HEK293 (cell line): ENCODE measurements around the gene APRT.

Experiments used
- MEIS1 ChIP-seq: sonication (generic); formaldehyde crosslinking; IDR thresholded peaks from 2 replicates; pipeline ENCODE4 v1.8.1; 2022; ENCODE audit warnings: missing genetic modification reagents, mild to moderate bottlenecking, borderline replicate concordance
- PRDM1 ChIP-seq: fragments of 450-650 bp; formaldehyde crosslinking; IDR thresholded peaks from 2 replicates; pipeline ENCODE4; 2016; ENCODE audit warnings: missing biosample characterization, missing genetic modification characterization
- SP3 ChIP-seq: fragments of 450-650 bp; formaldehyde crosslinking; IDR thresholded peaks from 2 replicates; pipeline ENCODE4 v1.5.1; 2016; ENCODE audit warnings: missing biosample characterization, missing genetic modification characterization
- ZBTB20 ChIP-seq: fragments of 450-650 bp; formaldehyde crosslinking; IDR thresholded peaks from 2 replicates; pipeline ENCODE4 v1.5.1; 2016; ENCODE audit warnings: missing biosample characterization, missing genetic modification characterization
- ZNF114 ChIP-seq: fragments of 450-650 bp; formaldehyde crosslinking; IDR thresholded peaks from 2 replicates; pipeline ENCODE4 v1.5.0; 2017; ENCODE audit warnings: missing biosample characterization, missing genetic modification characterization
- ZNF138 ChIP-seq: fragments of 450-650 bp; formaldehyde crosslinking; IDR thresholded peaks from 2 replicates; pipeline ENCODE4 v1.5.1; 2016; ENCODE audit warnings: missing biosample characterization, missing genetic modification characterization, borderline replicate concordance
- ZNF292 ChIP-seq: fragments of 450-650 bp; formaldehyde crosslinking; IDR thresholded peaks from 2 replicates; pipeline ENCODE4 v1.5.1; 2016; ENCODE audit warnings: low read depth, missing biosample characterization, missing genetic modification characterization, borderline replicate concordance
- ZNF302 ChIP-seq: fragments of 450-650 bp; formaldehyde crosslinking; IDR thresholded peaks from 2 replicates; pipeline ENCODE4 v1.5.1; 2016; ENCODE audit warnings: missing biosample characterization, missing genetic modification characterization, low read depth
- ZNF433 ChIP-seq: fragments of 450-650 bp; formaldehyde crosslinking; IDR thresholded peaks from 2 replicates; pipeline ENCODE4 v1.5.1; 2016; ENCODE audit warnings: missing biosample characterization, missing genetic modification characterization, low read depth
- ZNF529 ChIP-seq: fragments of 450-650 bp; formaldehyde crosslinking; IDR thresholded peaks from 2 replicates; pipeline ENCODE4 v1.5.1; 2017; ENCODE audit warnings: missing genetic modification characterization, missing biosample characterization; ENCODE audit not compliant: insufficient replicate concordance
- ZNF549 ChIP-seq: fragments of 450-650 bp; IDR thresholded peaks from 2 replicates; pipeline ENCODE4 v1.5.1; 2018; ENCODE audit warnings: missing biosample characterization, missing genetic modification characterization, mild to moderate bottlenecking, inconsistent platforms, moderate library complexity
- ZNF555 ChIP-seq: fragments of 450-650 bp; formaldehyde crosslinking; conservative IDR thresholded peaks from 2 replicates; pipeline ENCODE4 v1.5.1; 2017; ENCODE audit warnings: missing biosample characterization, mild to moderate bottlenecking, missing genetic modification characterization, inconsistent platforms
- ZNF558 ChIP-seq: fragments of 450-650 bp; formaldehyde crosslinking; IDR thresholded peaks from 2 replicates; pipeline ENCODE4 v1.5.1; 2016; ENCODE audit warnings: missing biosample characterization, missing genetic modification characterization
- ZNF624 ChIP-seq: fragments of 450-650 bp; formaldehyde crosslinking; IDR thresholded peaks from 2 replicates; pipeline ENCODE4 v1.5.1; 2017; ENCODE audit warnings: missing biosample characterization, missing genetic modification characterization
- ZNF629 ChIP-seq: fragments of 450-650 bp; formaldehyde crosslinking; IDR thresholded peaks from 2 replicates; pipeline ENCODE4 v1.5.1; 2017; ENCODE audit warnings: missing biosample characterization, missing genetic modification characterization
- ZNF701 ChIP-seq: fragments of 450-650 bp; formaldehyde crosslinking; IDR thresholded peaks from 2 replicates; pipeline ENCODE4 v1.5.1; 2016; ENCODE audit warnings: missing biosample characterization, missing genetic modification characterization
- ZNF707 ChIP-seq: fragments of 450-650 bp; formaldehyde crosslinking; IDR thresholded peaks from 2 replicates; pipeline ENCODE4 v1.5.1; 2016; ENCODE audit warnings: missing biosample characterization, missing genetic modification characterization
- ZNF843 ChIP-seq: fragments of 450-650 bp; formaldehyde crosslinking; IDR thresholded peaks from 2 replicates; pipeline ENCODE4 v1.5.1; 2016; ENCODE audit warnings: missing biosample characterization, missing genetic modification characterization
- ZSCAN16 ChIP-seq: fragments of 450-650 bp; formaldehyde crosslinking; IDR thresholded peaks from 2 replicates; pipeline ENCODE4 v1.5.1; 2016; ENCODE audit warnings: missing biosample characterization, missing genetic modification characterization
- ZXDB ChIP-seq: fragments of 450-650 bp; formaldehyde crosslinking; IDR thresholded peaks from 2 replicates; pipeline ENCODE4 v1.5.1; 2016; ENCODE audit warnings: missing biosample characterization, missing genetic modification characterization
- TF ChIP-seq, protein P1 (sequence below): fragments of 450-650 bp; formaldehyde crosslinking; IDR thresholded peaks from 2 replicates; pipeline ENCODE4 v1.5.1; 2016; ENCODE audit warnings: missing biosample characterization, missing genetic modification characterization, borderline replicate concordance
- TF ChIP-seq, protein P2 (sequence below): fragments of 450-650 bp; IDR thresholded peaks from 2 replicates; pipeline ENCODE4 v1.5.1; 2018; ENCODE audit warnings: missing biosample characterization, mild to moderate bottlenecking, missing genetic modification characterization
- TF ChIP-seq, protein P3 (sequence below): fragments of 450-650 bp; formaldehyde crosslinking; IDR thresholded peaks from 2 replicates; pipeline ENCODE4 v1.5.1; 2017; ENCODE audit warnings: missing biosample characterization, missing genetic modification characterization
- TF ChIP-seq, protein P4 (sequence below): fragments of 450-650 bp; formaldehyde crosslinking; IDR thresholded peaks from 2 replicates; pipeline ENCODE4 v1.5.1; 2016; ENCODE audit warnings: missing biosample characterization, missing genetic modification characterization
- TF ChIP-seq, protein P5 (sequence below): fragments of 450-650 bp; formaldehyde crosslinking; IDR thresholded peaks from 2 replicates; pipeline ENCODE4 v1.5.1; 2017; ENCODE audit warnings: missing biosample characterization, missing genetic modification characterization

Gene APRT

DNA sequence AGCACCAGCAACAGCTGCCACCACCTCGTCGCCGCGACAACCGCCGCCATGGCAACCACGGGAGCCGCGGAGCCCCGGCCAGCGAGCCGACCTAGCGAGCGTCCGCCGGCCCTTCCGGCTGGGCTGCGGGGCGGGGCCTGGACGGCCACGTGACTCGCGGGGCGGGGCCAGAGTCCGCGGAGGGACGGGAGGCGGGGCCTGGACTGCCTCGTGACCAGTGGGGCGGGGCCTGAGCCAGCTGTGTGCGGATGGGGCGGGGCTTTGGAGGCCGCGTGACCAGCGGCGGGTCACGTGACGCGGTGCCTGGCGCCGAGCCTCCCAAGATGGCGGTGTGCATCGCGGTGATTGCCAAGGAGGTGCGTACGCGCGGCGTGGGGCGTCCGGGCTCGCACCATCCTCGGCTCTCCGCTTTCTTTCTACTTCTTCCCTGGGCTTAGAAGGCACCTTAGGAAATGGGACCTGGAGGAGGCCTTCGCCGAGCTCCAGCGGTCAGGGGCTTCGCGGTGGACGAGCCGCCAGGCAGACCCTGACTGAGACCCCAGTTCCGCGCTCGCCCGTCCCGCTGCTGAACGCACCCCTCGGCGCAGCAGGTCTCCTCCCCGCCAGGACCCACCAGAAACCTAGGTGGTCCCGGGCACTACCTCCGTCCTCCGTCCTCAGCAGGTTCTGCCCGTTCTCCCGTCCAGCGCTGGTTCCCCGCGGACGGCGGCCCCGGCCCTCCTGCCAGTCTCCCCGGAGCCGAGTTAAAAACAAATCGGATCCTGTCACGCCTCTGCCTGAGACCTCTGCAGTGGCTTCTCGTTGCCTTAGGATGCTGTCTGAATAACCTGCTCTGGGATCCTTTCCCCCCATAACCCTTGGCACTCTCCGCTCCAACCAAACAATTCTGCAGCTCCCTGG lies 45.4 kb upstream of the APRT start, which contains the start of the genes GALNS and TRAPPC2L (continued):
- TF ChIP-seq, protein P1, sequence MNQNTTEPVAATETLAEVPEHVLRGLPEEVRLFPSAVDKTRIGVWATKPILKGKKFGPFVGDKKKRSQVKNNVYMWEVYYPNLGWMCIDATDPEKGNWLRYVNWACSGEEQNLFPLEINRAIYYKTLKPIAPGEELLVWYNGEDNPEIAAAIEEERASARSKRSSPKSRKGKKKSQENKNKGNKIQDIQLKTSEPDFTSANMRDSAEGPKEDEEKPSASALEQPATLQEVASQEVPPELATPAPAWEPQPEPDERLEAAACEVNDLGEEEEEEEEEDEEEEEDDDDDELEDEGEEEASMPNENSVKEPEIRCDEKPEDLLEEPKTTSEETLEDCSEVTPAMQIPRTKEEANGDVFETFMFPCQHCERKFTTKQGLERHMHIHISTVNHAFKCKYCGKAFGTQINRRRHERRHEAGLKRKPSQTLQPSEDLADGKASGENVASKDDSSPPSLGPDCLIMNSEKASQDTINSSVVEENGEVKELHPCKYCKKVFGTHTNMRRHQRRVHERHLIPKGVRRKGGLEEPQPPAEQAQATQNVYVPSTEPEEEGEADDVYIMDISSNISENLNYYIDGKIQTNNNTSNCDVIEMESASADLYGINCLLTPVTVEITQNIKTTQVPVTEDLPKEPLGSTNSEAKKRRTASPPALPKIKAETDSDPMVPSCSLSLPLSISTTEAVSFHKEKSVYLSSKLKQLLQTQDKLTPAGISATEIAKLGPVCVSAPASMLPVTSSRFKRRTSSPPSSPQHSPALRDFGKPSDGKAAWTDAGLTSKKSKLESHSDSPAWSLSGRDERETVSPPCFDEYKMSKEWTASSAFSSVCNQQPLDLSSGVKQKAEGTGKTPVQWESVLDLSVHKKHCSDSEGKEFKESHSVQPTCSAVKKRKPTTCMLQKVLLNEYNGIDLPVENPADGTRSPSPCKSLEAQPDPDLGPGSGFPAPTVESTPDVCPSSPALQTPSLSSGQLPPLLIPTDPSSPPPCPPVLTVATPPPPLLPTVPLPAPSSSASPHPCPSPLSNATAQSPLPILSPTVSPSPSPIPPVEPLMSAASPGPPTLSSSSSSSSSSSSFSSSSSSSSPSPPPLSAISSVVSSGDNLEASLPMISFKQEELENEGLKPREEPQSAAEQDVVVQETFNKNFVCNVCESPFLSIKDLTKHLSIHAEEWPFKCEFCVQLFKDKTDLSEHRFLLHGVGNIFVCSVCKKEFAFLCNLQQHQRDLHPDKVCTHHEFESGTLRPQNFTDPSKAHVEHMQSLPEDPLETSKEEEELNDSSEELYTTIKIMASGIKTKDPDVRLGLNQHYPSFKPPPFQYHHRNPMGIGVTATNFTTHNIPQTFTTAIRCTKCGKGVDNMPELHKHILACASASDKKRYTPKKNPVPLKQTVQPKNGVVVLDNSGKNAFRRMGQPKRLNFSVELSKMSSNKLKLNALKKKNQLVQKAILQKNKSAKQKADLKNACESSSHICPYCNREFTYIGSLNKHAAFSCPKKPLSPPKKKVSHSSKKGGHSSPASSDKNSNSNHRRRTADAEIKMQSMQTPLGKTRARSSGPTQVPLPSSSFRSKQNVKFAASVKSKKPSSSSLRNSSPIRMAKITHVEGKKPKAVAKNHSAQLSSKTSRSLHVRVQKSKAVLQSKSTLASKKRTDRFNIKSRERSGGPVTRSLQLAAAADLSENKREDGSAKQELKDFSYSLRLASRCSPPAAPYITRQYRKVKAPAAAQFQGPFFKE: 0 out of 2 replicates have a peak, but pooled peaks have one; percentile 50
- TF ChIP-seq ZNF843: peak; percentile 30; the same call in 1 of the 2 replicates
- TF ChIP-seq ZNF707 (tag by site-specific recombination): no peak
- no peak for TF ChIP-seq MEIS1 (CRISPR knock-in tag)
- TF ChIP-seq ZSCAN16 (tag by site-specific recombination): no peak
- TF ChIP-seq ZNF292 (tag by site-specific recombination): no peak
- no peak for TF ChIP-seq ZBTB20 (tag by site-specific recombination)
- TF ChIP-seq ZXDB (tag by site-specific recombination): peak; percentile 60
- no peak for TF ChIP-seq ZNF701
- TF ChIP-seq ZNF433: no peak
- no peak for TF ChIP-seq ZNF529 (tag by site-specific recombination)
- TF ChIP-seq ZNF549 (tag by site-specific recombination): no peak
- no peak for TF ChIP-seq ZNF302 (tag by site-specific recombination)
- TF ChIP-seq ZNF555 (tag by site-specific recombination): no peak
- TF ChIP-seq, protein P2, sequence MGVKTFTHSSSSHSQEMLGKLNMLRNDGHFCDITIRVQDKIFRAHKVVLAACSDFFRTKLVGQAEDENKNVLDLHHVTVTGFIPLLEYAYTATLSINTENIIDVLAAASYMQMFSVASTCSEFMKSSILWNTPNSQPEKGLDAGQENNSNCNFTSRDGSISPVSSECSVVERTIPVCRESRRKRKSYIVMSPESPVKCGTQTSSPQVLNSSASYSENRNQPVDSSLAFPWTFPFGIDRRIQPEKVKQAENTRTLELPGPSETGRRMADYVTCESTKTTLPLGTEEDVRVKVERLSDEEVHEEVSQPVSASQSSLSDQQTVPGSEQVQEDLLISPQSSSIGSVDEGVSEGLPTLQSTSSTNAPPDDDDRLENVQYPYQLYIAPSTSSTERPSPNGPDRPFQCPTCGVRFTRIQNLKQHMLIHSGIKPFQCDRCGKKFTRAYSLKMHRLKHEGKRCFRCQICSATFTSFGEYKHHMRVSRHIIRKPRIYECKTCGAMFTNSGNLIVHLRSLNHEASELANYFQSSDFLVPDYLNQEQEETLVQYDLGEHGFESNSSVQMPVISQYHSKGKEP (tag by site-specific recombination): peak; percentile 18; the same call in 1 of the 2 replicates
- TF ChIP-seq ZNF629 (tag by site-specific recombination): 0 out of 2 replicates have a peak, but pooled peaks have one; percentile 14
- TF ChIP-seq PRDM1 (tag by site-specific recombination): no peak
- no peak for TF ChIP-seq ZNF624
- TF ChIP-seq SP3 (tag by site-specific recombination): peak; percentile 78
- TF ChIP-seq, protein P3, sequence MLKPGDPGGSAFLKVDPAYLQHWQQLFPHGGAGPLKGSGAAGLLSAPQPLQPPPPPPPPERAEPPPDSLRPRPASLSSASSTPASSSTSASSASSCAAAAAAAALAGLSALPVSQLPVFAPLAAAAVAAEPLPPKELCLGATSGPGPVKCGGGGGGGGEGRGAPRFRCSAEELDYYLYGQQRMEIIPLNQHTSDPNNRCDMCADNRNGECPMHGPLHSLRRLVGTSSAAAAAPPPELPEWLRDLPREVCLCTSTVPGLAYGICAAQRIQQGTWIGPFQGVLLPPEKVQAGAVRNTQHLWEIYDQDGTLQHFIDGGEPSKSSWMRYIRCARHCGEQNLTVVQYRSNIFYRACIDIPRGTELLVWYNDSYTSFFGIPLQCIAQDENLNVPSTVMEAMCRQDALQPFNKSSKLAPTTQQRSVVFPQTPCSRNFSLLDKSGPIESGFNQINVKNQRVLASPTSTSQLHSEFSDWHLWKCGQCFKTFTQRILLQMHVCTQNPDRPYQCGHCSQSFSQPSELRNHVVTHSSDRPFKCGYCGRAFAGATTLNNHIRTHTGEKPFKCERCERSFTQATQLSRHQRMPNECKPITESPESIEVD (tag by site-specific recombination): no peak
- TF ChIP-seq, protein P4, sequence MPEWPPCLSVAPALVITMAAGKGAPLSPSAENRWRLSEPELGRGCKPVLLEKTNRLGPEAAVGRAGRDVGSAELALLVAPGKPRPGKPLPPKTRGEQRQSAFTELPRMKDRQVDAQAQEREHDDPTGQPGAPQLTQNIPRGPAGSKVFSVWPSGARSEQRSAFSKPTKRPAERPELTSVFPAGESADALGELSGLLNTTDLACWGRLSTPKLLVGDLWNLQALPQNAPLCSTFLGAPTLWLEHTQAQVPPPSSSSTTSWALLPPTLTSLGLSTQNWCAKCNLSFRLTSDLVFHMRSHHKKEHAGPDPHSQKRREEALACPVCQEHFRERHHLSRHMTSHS (tag by site-specific recombination): no peak
- TF ChIP-seq, protein P5, sequence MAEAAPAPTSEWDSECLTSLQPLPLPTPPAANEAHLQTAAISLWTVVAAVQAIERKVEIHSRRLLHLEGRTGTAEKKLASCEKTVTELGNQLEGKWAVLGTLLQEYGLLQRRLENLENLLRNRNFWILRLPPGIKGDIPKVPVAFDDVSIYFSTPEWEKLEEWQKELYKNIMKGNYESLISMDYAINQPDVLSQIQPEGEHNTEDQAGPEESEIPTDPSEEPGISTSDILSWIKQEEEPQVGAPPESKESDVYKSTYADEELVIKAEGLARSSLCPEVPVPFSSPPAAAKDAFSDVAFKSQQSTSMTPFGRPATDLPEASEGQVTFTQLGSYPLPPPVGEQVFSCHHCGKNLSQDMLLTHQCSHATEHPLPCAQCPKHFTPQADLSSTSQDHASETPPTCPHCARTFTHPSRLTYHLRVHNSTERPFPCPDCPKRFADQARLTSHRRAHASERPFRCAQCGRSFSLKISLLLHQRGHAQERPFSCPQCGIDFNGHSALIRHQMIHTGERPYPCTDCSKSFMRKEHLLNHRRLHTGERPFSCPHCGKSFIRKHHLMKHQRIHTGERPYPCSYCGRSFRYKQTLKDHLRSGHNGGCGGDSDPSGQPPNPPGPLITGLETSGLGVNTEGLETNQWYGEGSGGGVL: no peak
- no peak for TF ChIP-seq ZNF558
- TF ChIP-seq ZNF138 (tag by site-specific recombination): 0 out of 2 replicates have a peak, but pooled peaks have one; percentile 3
- no peak for TF ChIP-seq ZNF114 (tag by site-specific recombination)
